SH-SY5Y (cell line): ENCODE data around the gene TENM4.

Experiments used
- GATA2 ChIP-seq: IDR thresholded peaks from 2 replicates; pipeline ENCODE4 v1.6.1; 2011; ENCODE audit warnings: mild to moderate bottlenecking, low read depth, low read length
- GATA3 ChIP-seq: IDR thresholded peaks from 2 replicates; pipeline ENCODE4 v1.6.1; 2011; ENCODE audit warnings: low read depth, mild to moderate bottlenecking, low read length, moderate library complexity

GRCh38 chr11:79147011-79147410 lies 293.8 kb downstream of the TENM4 start:
- TF ChIP-seq GATA2 (no peak), GATA3 (no peak)
